OCI-M2 (cell line): ENCODE results near the gene RAD51B.

Experiments used
- DNase-seq: peaks from one replicate; lab custom pipeline; 2025; ENCODE audit not compliant: unreplicated experiment; lab: John Stamatoyannopoulos, UW

RAD51B gene

DNA sequence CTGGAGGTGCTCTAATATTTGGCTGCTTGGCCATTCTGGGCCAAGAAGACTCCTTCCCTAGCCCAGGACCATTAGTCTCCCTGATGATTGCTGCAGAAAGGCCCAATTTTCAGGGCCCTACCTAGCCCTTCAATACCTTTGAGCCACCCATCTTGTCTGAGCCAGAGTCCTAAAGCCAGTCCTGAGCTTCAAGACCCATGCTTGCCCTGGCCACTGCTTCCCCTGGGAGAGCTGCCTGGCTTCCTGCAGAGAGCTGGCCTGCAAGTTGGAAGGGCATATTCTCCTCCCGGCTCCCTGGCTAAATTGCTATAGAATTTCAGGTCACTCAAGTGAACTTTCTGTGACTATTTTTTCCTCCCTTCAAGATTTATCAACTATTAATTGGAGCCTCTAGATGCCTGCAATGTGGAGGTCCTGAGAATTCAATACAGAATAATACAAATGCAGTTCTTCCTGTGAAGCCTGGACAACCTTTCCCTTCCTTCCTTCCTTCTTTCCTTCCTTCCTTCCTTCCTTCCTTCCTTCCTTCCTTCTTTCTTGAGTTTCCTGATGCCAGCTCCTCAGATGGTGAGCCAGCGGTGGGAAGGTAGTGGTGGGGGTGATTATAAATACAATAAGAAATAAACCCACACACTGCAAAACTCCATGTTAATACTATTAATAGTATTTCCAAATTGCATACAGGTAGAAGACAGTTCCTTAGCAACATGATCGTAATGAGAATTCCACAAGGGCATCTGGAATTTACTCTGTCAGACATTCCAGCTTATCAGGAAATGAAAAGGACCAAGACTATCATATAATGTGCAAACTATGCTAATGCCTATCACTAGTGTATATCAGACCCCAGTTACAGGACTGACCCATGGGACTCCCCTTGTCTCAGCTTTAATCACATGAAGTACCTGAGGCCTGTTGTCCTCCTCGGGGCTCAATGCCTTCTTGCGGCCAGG is 865.2 kb downstream of the RAD51B start:
- DNase-seq: no peak

- no peak for DNase-seq
Observed at GRCh38 chr14:68685419-68686204, 866.0 kb downstream of the RAD51B start.

- no peak for DNase-seq
Observed at GRCh38 chr14:68686205-68686465, 866.6 kb downstream of the RAD51B start.

GRCh38 chr14:68686724-68687123 is 867.1 kb downstream of the RAD51B start:
- DNase-seq: no peak

DNA sequence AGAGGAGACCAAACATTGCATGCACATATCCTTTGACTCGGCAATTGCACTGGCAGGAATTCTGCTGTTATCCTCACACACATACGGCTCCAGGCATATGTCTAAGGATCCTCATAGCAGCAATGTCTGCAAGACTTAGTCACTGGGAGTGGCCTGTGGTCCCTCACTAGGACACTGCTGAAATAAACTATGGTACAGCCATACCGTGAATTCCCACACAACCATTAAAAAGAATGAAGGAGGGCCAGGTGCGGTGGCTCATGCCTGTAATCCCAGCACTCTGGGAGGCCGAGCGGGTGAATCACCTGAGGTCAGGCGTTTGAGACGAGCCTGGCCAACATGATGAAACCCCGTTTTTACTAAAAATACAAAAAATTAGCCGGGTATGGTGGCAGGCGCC is 868.2 kb downstream of the RAD51B start:
- DNase-seq: no peak

DNA sequence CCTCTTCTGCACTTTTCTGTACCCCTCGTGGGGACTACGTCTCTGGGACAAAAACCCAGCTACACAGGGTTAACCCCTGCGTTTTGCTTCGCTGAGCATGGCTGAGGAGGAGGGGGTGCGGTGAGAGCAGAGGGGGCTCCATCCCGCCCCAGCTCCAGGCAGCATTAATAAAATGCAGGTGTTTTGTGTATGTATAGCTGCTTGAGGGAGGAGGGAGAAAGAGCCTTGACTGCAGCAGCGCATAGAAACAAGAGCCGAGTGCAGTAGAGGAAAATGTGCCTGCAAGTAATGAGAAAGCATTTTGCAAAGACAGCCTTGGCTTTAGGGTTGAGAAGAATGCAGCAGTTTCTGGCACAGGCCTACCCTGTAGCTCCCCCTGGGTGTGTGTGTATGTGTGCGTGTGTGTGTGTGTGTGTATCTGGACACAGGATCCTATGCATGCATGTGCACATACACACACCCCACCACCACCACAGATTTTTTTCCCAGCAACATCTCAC is 869.3 kb downstream of the RAD51B start:
- no peak for DNase-seq

DNA sequence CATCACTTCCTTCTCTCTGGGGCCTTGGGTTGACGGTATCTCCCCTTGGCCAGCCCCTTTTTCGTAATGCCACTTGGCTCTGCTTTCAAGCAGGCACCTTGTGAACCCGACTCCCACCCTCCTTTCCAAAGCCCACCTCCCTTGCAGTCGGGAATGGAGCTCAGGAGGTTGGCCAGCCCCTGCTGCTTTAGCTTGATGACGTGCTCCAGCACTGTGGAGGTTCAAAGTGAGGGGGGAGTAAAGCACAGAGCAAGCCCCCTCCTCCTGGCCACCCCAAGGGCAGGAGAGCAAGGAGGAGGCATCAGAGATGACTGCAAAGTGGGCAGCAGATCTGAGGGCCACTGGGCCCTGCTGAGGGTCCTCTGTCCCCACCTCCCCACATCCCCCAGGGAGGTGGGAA is 869.9 kb downstream of the RAD51B start:
- DNase-seq: no peak

DNA sequence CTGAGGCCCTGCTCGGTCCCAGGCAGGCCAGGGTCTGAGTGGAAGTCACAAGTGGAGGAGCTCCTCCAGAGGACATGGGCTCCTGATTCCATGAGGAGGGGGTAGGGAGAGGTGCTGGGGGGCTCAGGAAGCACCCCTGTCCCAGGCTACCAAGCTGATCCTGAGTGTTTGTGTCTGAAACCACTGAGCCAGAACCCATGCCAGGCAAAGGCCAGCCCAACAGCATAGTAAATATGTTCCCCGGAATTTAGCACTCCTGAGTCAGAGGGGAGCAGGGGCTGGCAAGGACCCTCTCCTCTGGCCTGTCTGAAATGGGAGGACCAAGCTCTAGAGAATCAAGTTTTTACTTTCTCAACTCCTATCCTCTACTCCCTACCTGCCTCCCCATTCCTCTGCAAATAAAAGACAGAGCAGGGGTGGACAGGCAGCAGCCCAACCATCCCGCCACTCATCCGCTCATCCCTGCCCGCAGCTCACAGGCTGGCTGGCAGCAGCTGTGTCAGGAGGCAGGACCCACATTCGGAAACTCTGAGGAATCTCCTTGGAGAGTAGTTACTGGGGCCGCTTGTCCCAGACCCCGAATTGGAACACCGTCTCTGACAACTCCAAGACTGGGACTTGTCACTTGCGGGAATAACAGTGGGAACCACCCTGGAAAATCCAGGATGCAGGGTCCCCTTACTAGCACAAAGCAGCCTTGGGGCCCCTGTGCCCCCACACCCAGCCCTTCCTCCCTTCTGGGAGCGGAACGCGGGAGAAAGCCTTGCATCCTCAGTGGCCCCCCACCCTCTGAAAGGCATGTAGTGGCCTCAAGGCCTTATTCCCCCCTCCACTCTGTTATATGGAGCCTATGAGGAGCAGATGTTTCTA is 870.7 kb downstream of the RAD51B start:
- DNase-seq: no peak

DNA sequence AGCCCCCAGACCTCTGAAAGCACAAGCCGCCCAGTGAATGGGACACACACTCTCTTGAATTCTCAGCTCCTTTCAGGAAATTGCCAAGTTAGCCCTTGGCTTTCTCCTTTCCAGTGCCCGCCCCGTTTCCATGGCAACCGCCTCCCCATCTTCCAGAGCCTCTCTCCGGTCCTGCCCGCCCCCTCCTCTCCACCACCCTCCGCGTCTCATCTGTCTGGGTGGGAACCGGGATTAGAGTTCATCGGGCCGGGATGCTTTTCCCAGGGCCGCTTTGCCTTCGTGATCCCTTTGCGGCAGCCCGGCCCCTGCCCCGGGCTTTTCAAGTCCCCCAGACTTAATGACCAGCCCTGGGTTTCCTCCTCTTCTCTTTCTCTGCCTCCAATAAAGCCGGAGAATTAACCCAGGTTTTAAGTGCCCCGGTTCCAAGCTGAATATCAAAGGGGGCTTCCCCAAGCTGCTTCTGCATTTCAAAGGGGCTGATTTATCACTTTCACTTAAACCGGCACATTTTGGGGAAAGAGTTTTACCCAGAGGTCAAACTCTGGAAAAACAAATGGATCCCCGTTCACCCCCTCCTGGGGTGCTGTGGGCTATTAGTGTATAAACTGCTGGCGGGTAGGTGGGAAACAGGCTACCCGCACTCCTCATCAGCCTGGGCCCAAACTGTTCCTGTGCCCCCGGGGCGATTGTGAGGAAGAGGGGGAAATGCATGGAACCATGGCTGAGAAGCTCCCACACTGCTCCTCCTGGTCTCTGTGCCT is 871.6 kb downstream of the RAD51B start:
- no peak for DNase-seq

DNA sequence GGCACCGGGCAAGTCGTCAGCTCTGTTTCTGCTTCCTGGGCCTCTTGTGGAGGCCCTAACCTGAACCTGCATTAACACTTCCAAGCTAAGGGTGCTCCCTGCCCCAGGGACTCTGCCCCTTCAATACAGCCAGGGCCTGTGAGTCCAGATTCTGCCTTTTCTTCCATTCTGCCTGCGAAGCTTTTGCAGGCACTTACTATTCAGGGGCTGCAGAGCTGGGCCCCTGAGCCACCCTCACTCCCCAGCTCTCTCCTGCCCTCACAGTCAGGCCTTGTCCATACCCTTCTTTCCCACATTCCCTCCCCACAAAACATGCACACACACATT is 872.2 kb downstream of the RAD51B start:
- DNase-seq: no peak

DNA sequence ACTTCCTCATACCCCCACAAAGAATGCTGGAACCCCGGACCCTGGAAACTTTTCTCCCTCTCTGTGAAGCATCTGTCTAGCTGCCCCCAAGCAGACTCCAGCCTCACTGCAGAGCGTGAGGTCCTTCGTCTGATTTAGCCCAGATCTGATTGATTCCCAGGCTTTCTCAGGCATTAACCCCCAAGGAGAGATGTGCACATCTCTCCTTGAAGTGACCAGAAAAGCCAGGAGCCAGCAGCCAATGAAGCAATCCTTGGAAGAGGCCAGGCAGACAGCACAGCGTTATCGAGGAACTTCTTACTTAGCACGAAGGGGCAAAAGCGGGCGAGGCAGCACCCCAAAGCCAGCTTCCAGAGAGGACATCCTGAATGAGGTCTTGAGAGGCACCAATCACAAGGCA is 872.6 kb downstream of the RAD51B start:
- no peak for DNase-seq

GRCh38 chr14:68692916-68693771 is 873.6 kb downstream of the RAD51B start:
- no peak for DNase-seq

DNA sequence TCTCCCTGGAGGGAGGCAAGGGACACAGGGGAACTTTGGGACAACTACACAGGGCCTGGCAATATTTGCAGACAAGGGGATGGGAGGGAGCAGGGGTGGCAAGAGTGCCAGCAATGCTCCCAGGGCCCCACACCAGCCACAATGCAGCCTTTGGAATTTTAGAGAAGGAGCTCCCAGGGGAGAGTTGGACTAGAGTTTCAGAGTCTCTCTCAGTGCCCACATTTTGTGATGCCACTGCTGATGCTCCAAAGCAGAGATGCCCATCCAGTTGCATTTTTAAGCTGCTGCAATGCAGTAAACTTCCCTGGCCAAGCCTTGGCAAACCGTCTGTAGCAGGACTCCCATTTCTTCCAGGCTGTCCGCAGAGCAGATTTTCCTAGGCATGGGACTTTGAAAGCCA is 874.3 kb downstream of the RAD51B start:
- DNase-seq: no peak

GRCh38 chr14:68694516-68695235 is 875.1 kb downstream of the RAD51B start:
- no peak for DNase-seq

- no peak for DNase-seq
Observed at GRCh38 chr14:68695326-68695768, 875.8 kb downstream of the RAD51B start.

DNA sequence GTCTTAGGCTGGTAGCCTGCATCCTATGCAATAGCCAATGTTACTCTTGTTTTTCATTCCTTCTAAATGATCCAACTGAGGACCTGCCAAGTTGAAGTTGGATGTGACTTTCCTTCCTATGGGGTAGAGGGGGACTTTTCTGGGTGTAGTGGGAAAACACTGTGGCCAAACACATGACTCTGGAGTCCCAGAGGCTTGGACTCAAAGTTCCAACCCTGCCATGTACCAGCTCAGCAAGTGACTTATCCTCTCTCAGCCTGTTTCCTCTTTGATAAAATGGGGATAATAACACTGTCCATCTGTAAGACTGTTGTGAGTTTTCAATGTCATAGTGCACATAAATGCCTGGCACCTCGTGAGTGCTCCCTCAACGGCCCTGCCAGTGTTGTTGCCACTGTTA is 876.3 kb downstream of the RAD51B start:
- no peak for DNase-seq

GRCh38 chr14:68696266-68696665 is 876.7 kb downstream of the RAD51B start:
- DNase-seq: no peak

DNA sequence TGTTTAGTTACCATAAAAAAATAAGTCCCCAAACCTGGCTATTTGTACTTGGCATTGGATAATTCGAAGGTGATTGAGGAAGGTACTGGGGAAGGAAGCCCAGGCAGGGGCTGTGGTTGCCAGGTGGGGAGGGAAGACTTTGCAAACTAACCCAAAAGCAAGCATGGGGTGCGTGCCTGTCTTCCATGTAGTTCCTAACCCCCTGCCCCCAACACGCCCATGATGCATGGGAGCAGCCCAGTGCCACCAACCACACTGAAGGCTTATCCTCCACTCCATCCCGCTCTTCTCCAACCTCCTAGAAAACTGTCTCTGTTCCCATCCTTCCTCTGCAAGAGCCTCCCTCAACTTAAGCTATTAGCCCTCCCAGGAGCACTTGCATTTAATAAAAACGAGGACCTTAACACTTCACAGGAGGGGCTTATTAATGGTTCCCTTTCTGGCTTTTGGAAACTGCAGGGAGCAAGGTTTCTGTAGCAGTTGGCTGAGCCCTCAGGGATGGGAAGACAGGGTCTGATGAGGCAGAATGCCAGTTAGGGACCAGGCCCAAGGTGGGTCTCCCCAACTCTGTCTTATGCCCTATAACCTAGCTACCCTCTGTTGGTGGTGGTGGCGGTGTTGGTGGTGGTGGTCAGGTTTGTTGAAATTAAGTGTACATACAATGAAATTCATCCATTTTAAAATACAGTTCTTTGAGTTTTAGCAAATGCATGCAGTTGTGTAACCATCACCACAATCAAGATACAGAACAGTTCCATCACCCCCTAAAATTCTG is 877.3 kb downstream of the RAD51B start:
- no peak for DNase-seq
